GM19099 (cell line): ENCODE data around the gene SLC34A3.

ENCODE experiments used
- POLR2A ChIP-seq: IDR thresholded peaks from 3 replicates; pipeline ENCODE4 v1.6.1; 2011; ENCODE audit warnings: low read depth; ENCODE audit not compliant: insufficient read length; ENCODE audit errors: extremely low read depth

The SLC34A3 gene

DNA sequence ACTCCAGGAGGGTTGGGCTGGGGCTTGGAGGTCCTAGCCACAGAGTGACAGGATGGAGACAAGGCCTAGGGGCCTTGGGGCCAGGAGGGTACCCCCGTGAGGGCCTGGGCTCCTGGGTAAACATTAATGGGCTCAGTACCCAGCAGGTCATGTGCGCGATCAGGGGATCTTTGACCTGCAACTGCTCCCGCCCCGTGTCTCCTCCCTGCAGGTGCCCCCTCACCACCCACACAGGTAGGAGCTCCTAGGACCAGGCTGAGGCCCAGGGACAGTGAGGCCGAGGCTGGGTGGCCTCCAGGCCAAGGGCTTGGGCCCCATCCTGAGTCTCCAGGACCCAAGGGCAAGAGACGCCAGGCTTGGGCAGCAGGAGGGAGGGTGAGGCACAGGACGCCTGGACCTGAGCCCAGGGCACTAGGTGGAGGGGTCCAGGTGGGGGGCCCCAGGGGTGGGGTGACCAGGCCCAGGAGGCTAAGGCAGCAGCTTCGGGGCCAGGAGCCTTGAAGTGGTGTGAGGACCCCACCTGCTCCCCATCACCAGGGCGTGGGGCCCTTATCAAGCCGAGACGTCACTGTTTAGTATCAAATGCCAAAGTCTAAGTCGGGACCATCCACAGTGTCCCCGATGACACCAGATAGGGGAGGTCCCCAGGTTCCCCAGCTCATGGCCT, at the start of gene SLC34A3:
Gene SLC34A3, plus strand, starts transcription at position 197 of the 667 bp plus-strand sequence. CDS start 802 bp downstream, outside the sequence.
- no peak for TF ChIP-seq POLR2A

DNA sequence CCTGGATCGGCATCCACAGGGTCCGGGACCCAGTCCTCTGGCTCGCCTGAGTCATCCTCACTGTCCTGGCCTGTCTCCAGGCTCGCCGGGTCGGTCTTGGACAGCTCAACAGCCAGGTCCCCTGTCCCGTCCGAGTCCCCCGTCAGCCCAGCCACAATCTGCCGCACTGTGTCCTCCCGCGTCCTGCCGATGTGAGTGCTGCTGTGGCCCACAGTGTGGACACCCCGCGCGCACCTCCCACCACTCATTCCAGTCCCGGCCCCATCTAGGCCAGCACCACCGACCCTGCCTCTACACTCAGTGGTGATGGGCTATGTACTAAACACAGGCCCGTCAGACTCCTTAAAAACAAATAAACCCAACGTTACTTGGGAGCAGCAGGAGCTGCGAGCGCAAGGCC, 49.0 kb upstream of the SLC34A3 start:
- TF ChIP-seq POLR2A: no peak

DNA sequence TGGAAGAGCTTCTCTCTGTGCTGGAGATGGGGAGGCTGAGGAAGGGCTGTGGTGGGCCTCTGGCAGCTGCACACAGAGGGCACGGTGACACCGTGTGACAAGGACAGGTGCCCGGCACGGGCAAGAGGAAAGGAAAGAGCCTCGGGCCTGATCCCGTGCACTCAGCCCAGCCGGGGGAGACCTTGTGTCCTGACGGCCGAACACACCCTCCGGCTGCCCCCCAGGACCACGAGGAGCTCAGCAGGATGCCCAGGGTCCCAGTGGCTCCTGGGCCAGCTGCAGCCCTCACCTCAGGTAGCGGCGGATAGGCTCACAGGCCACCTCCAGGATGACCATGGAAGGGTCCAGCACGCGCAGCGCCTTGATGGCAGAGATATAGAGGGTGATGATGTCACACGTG, 47.9 kb upstream of the SLC34A3 start:
- TF ChIP-seq POLR2A: no peak

DNA sequence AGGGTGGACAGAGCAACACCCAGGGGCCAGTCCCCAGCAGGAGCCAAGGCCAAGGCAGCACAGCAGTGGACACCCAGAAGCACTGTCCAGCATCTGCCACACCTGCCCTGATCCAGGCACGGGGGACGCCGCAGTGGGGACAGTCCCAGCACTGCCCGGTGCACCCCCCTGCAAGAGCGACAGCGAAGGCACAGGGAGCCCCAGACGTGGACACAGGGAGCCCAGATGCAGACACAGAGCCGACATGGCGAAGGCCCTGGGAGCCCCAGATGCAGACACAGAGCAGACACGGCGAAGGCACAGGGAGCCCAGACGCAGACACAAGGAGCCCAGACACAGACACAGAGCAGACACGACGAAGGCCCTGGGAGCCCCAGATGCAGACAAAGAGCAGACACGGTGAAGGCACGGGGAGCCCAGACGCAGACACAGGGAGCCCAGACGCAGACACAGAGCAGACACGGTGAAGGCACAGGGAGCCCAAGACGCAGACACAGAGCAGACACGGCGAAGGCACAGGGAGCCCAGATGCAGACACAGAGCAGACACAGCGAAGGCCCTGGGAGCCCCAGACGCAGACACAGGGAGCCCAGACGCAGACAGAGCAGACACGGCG, 46.6 kb upstream of the SLC34A3 start:
- no peak for TF ChIP-seq POLR2A

DNA sequence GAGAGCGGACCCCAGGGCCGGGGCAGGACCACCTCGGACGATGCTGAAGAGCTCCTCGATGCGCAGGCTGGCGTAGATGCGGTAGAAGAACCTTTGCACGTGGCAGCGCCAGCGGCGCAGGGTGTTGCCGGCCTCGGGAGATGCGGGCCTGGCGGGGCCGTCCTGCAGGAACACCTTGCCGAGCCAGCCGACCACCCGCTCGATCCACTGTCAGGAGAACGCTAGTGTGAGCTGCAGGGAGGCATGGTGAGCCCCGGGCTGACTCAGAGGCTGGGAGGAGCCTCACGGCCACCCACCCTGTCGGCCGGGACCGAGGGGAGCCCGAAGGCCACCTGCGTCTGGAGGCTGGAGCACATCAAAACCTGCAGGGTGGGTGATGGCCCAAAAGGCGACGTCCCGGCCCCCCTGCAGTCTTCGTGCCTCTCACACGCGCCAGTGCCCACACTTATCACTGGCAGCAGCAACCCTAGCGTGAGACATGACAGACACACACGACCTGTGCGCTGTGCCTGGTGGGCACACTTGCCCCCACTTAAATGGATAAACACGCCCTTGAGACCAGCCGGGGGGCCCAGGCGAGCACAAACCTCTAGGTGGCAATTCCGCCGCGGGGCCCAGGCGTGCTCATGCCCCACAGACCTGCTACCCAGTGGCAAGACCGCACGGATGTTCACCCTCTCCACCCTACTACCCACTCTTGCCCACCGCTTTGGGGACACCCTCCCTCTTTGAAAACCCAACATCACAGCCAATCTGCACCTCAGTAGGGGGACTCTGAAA, 45.6 kb upstream of the SLC34A3 start:
- no peak for TF ChIP-seq POLR2A

DNA sequence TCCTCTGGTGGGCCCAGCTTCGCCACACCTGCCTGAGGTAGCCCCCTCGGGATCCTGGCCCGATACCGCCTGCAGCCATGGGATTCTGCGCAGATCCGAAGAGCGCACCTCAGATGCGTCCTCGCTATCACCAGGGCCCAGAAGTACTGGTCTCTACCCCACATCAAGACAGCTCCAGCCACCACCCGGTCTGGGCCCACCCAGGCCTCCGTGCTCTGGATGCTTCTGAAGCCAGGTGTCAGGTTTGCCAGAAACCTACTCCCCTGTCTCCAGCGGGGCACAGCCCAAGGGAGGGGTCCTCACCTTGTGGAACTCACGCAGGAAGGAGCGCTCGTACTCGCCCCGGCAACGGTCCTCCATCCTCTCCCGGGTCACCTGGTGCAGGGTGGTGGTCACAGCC, 44.8 kb upstream of the SLC34A3 start:
- TF ChIP-seq POLR2A: no peak

DNA sequence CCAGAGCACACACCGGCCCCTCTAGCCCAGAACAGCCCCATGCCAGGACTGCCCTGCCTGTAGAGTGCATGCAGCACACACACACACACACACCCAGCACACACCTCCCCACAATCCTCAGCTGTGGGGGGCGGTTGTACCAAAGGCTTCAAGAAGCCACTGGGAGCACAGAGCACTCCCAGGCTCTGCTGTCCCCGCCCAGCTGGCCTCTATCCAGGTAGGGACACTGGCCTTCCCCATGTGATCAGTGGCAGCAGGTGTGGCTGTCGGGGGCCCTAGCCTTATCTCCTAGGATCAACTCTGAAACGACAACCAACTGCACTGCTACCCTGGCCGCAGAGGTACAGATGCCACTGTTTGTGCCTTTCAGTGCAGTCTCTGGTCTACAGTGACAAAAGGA, 44.3 kb upstream of the SLC34A3 start:
- no peak for TF ChIP-seq POLR2A

DNA sequence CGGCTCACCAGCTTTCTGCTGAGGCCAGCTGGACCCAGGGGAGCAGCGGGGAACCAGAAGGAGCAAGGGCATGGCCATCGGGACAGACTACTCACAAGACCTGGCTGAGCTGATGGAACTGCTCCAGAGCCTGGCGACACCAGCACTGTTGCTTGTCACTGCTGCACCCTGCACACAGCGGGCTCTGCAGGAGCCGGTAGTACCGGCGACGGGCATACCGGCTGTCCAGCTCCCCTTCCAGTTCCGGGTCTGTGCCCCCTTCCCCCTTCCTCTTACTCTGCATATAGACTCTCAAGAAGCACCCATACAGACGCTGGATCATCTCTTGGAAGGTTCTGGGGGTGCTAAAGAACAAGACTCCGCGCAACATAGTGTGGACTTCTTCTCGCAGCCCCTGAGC, 43.3 kb upstream of the SLC34A3 start:
- no peak for TF ChIP-seq POLR2A

DNA sequence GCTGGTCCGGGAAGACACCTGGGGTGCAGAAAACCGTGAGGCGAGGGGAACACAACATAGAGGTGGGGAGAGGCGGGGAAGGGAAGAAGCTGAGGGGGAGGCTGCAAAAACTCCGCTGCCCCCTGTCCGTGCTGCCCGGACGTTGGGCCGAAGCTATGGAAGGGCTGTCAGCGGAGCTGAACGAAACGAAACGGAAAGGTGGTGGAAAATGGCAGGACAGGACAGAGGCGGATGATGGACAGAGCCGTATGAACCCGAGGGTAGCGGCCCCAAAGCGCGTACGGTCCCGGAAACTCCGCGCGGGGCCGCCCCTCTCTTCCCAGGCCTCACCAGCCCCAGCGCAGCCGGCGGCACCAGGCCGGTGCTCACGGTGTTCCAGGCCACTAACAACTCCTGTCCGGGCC, 42.6 kb upstream of the SLC34A3 start:
- no peak for TF ChIP-seq POLR2A

DNA sequence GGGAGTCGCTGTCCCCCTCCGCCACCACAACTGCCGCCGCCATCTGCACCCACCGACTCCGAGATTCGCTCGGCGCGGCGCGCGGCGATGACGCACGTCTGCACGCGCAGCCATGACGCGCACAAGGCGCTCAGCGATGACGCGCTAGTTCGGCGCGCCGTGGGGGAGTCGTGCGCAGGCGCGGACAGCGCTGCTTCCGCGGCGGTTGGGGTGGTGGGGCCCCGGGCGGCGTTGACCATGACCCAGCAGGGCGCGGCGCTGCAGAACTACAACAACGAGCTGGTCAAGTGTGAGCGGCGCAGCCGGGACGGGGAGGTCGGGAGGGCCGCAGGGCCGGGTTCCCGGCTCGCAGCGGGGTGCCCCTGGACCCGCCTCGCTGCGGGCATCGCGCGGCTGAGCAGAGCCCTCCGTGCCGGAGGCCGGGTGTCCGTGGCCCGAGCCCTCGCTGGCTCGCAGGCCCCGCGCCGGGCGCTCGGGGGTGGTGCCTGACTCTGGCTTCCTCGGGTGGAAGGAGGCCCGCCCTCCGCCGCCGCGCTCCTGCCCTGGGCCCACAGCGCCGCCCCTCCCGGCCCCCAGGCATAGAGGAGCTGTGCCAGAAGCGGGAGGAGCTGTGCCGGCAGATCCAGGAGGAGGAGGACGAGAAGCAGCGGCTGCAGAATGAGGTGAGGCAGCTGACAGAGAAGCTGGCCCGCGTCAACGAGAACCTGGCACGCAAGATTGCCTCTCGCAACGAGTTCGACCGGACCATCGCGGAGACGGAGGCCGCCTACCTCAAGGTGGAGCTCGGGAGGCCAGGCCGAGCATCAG, 42.0 kb upstream of the SLC34A3 start, which contains the start of the genes ANAPC2 and SSNA1:
Gene ANAPC2, minus strand, starts transcription at position 71 of the 807 bp plus-strand sequence. Its CDS starts 28 bp downstream, at position 43.
Gene SSNA1, plus strand, starts transcription at position 187 of the 807 bp plus-strand sequence. Its CDS starts 51 bp downstream, at position 238.
- peak; percentile 93 for TF ChIP-seq POLR2A

DNA sequence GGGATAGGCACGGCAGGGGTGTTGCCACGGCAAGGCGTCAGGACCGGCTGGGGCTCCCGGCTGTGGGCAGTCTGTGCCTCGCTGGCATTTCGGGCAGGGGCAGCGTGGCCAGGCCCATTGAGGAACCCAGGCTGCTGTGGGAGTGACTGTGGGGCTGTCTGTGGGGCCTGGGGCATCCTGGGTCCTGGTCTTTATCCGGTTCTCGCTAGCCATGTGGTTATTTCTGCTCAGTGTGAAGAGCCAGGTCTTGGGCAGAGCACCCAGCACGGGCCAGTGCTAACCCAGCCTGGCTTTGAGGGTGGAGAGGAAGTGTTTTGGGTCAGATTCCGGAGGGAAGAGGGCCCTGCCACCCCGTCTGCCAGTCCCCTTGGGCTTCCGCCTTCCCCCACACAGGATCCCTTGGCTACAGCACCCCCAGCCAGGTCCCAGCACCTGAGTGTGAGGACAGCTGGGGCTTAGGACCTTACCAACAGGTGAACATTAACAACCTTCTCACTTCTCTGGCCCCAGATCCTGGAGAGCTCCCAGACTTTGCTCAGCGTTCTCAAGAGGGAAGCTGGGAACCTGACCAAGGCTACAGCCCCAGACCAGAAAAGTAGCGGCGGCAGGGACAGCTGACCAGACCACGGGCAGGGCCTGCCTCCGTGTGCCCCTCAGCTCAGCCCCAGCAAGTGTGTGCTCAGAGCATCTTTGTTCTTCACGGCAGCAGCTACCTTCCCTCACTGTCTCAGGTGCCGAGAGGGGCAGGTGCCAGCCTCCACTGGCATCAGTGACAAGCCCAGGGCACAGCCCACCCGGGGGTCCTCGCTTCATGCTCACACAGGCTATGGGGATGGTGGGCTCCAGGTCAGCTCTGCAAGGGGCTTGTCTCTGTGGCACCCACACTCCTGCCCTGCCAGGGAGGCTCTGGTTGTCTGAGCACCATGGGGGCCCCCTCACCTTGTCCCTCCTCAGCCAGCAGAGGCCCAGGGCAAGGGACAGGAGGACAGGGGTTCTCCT, 41.1 kb upstream of the SLC34A3 start:
- no peak for TF ChIP-seq POLR2A

DNA sequence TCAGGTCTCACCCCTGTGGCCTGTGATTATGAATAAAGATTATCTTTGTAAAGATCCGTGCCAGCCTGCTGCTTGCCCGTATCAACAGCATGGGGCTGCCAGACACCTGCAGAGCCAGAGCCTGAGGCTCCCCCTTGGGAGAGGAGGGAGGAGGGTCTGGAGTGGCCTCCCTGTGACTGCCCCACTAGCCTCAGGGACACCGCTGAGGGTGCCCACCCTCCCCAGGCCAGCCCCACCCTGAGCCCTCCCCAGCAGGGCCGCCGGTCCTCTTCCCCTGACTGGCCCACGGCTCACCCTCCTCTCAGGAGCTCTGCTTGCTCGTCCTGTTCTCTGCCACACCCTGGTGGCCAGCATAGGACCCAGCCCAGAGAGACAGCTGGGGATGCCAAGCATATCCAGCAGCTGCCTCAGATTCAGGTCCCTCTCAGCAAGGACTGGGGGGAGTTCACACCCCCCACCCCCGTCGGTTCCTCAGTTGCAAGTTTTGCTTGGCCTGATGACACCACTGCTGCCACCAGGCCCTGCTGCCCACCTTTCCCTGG, 40.3 kb upstream of the SLC34A3 start:
- TF ChIP-seq POLR2A: no peak

DNA sequence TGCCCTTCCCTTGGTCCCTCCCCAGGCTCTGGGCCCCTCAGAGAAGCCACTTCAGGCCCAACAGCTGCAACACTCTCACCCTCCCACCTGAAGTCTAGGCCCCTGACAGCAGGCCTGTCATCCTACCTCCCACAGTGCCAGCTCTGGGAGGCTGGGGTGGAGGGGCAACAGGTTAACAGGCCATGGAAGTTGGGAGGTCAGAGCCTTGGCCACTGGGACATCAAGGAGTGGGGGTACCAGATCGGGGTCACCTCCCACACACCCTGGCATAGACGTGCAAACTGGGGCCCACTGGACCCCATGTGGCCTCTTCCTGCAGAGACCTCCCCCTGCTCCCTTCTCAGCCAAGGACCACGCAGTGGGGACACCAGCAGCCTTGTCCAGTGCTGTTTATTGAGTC, 39.5 kb upstream of the SLC34A3 start:
- TF ChIP-seq POLR2A: no peak
